COLO829 (cell line): ENCODE measurements around the gene GLTPD2.

ENCODE experiments used
- DNase-seq: peaks from one replicate; pipeline ENCODE4 v3.0.0; 2012; ENCODE audit warnings: low spot score

The GLTPD2 gene

DNA sequence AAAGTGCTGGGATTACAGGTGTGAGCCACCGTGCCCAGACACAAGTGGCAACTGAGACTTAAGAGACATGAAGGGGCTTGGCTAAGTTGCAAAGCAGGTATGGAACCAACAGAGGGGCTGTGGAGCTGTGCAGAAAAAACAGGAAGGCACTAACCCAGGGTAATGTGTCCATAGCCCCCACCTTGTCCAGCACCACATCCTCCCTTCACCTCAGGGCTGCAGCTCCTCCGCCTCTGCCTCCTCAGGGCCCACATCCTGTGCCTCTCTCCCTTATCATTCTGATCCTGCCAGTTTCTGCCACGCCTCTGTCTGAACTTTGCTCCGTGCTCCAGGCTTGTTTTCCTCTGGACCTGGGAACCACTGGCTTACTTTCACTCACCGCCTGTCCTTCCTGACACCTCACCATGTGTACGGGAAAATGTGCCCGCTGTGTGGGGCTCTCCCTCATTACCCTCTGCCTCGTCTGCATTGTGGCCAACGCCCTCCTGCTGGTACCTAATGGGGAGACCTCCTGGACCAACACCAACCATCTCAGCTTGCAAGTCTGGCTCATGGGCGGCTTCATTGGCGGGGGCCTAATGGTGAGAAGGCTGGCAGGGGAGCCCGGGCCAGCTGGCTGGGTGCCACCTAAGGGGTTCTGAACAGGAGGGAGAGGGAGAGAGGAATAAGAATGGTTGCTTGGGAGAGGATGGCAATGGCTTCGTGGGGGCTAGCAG lies 17.1 kb upstream of the GLTPD2 start, which contains the start of gene TM4SF5:
Gene TM4SF5 (plus strand): TSS at position 368 of the 716 bp plus-strand sequence. CDS start 37 bp downstream, at position 405.
- no peak for DNase-seq

DNA sequence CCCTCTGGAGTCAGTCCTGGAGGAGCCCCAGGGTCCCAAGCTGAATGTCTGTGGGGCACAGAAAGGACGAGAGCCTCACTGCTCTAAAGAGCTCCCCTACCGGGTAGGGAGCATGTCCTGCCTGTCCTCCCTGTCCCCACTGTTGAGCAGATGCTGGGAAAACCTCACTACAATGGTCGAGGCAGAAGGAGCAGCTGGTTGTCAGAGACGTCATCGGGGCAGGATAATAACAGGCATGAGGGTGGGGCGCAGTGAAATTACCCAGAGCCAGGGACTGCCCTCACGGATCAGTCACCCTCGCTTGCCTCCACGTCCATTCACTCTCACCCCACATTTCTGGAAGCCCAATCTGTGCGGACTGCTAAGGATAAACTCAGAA lies 16.5 kb upstream of the GLTPD2 start:
- no peak for DNase-seq

DNA sequence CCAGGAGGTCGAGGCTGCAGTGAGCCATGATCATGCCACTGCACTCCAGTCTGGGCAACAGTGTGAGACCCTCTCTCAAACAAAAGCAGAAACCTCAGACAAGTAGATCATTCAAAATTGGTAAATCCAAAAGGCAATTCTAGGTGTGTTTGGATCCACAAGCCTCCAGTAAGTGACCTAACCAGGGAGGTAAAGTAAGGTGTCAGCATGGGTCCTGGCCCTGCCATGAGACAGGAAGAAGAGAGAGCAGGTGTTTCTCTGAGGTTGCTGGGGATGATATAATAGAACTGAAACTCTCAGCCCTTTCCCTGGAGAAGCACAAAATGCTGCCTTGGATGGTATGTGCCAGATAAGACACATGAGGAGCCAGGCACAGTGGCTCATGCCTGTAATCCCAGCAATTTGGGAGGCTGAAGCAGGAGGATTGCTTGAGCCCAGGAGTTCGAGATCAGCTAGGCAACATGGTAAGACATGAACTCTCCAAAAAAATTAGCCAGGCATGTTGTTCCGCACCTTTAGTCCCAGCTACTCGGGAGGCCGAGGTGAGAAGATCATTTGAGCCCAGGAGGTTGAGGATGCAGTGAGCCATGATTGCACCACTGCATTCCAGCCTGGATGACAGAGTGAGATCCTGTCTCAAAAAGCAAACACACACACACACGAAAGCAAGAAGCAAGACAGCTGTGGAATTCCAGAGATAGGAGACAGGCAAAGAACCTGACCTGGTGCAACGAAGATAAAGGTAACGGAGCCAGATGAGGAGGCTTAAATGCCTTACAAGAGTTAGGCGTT lies 10.6 kb upstream of the GLTPD2 start:
- no peak for DNase-seq

DNA sequence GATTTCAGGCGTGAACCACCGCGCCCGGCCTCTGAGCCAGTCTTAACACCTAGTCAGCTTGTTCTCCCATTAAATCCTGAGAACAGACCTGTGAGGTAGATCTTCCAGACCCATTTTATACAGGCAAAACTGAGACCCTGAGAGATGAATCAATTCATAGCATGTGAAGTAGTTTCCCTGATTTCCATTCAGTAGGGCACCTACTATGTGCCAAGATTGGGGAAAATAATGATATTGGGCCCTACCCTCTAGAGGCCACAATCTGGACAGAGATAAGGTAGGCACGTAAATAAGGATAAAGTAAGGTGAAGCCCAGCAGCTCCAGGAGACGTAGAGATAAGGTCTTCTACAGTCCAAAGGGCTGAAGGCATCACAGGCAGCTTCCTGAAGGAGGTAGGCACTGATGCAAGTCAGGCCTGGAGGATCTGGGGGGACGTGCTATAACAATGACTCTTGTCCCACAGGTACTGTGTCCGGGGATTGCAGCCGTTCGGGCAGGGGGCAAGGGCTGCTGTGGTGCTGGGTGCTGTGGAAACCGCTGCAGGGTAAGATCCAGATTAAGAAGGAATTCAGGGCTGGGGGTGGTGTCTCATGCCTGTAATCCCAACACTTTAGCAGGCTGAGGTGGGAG lies 8.3 kb upstream of the GLTPD2 start:
- no peak for DNase-seq

DNA sequence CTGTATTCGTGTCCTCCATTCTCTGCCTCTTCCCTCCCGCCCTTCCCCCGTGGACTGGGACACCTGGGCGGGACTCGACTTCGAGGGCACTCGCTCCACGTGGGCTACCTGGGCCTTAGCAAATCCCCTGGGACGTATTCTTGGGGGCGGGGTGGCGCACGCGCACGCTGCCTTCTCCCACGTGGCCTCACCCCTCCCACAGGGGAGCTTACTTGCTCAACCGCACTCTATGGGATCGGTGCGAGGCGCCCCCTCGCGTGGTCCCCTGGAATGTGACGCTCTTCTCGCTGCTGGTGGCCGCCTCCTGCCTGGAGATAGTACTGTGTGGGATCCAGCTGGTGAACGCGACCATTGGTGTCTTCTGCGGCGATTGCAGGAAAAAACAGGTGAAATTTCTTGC lies 6.1 kb upstream of the GLTPD2 start:
- no peak for DNase-seq

DNA sequence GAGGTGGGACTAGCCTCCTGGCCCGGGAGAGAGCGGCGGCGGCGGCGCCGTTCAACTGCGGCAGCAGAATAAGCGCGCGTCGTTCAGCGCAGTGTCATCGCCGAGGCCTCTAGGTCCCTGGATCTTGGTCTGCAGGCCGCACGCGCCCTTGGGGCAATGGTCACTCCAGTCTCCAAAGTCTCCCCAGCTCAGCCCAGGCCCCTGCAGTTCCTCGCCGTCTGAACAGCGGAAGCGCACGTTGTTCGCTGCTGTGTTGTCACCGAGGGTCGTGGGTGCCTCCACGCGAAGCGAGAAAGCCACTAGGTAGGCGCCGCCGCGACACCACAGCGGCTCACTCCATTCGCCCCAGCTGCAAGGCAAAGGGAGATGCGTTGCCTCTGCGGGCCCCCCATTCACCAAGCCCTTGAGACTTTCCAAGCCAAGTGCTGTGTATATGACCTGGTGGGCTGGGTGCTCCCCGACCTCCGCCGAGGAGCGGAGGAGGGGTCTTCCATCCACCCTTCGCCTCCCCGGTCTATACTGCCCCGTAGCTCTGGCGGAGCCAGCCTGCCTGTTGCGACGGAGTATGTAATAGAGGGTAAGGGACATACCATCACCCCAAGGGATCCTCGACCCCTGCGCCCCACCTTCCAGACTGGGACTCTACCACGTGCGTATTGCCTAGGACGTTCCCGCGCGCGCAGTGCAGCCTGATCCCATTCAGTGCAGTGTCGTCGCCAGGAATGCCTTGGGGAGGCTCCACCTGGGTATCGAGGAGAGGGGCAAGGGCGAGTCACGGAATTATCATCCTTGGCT lies 3.3 kb upstream of the GLTPD2 start:
- DNase-seq, result no peak

DNA sequence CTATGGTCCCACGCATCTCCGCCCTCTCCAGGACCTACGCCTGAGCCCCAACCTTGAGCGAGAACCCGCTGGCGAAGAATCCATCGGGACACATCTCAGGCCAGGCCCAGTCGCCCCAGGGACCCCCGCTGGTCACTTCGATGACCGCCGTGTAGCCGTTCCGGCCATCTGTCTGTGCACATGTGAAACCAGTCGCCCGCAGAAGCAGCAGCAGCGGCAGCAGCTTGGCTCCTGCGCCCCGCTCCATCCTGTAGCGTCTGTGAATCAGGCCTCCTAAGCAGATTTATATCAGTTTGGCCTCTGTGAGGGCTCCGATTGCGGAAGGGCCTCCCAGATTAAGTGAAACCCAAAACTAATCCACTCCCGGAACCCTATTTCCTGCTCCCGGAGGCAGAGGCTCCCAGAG lies 2.7 kb upstream of the GLTPD2 start, which contains the start of gene VMO1:
Gene VMO1 (minus strand): TSS at position 259 of the 406 bp plus-strand sequence. CDS start 12 bp downstream, at position 247.
- no peak for DNase-seq

DNA sequence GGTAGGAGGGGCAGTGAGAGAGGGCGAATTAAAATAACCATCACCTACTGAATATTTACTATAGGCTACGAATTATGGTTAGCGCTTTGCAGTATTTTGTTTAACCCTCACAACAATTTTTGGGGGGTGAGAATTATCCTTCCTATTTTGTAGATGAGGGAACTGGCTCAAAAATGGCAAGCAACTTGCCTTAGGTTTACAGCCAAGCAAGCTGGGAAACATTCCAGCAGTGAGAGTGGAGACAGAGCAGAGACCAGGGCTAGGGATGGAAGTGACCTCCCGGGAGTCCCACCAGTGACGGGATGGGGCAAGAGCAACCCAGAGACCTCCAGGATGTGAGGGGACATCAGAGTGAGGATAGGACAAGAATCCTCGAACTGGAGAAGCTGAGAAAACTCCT lies 2.2 kb upstream of the GLTPD2 start:
- no peak for DNase-seq

DNA sequence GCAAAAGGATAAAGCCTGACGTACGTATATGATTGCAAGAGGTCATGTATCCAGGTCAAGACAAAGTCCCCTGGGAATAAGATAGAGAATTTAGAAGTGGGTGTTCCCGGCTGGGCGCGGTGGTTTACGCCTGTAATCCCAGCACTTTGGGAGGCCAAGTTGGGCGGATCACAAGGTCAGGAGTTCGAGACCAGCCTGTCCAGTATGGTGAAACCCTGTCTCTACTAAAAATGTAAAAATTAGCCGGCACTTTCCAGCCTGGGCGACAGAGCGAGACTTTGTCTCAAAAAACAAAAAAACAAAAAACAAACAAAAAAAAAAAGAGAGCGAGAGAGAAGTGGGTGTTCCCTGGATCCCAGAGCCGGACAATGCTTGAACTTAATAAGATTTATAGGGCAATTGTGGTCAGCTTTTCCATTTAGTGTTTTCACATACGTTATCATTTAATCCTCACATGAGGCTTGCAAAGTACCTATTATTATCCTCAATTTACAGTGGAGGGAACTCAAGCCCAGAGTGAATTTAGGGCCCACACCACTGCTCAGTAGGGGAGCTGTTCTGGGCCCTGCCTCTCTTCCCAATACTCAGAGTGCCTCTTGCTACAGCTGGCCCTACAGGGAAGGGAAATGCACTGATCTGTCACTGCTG lies 481 bp upstream of the GLTPD2 start:
- DNase-seq, result no peak

DNA sequence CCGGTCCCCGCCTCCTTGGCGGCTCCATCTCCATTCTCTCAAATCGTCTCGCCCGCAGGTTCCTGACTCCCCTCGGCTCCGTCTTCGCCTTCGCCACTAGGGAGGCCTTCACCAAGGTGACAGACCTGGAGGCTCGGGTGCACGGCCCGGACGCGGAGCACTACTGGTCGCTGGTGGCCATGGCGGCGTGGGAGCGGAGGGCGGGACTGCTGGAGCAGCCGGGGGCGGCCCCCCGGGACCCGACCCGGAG lies 862 bp downstream of the GLTPD2 start:
- DNase-seq, result no peak

DNA sequence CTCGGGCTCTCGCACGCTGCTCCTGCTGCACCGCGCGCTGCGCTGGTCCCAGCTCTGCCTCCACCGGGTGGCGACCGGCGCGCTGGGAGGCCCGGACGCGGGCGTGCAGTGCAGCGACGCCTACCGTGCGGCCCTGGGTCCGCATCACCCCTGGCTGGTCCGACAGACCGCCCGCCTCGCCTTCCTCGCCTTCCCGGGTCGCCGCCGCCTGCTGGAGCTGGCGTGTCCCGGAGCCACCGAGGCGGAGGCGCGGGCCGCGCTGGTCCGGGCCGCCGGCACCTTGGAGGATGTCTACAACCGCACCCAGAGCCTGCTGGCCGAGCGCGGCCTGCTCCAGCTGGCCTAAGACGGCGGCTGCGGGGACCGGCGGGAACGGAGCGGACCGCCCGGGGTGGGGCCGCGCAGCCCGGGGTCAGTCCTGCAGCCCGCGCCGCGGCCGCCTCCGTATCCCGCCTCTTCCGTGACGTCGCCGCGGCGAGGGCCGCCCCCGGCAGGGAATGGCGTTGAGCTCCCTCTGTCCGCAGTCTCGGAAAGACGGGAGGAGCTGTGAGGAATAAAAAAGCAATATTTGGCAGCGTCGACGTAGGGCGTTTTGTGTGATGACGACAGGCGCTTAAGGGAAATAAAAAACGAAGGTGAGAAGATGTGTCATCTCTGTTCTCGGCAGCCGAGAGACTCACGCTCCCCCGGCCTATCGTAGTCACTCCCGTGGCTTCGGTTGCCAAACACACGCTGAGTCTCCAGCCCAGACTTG lies 1.4 kb downstream of the GLTPD2 start:
- DNase-seq, result peak; percentile 84

DNA sequence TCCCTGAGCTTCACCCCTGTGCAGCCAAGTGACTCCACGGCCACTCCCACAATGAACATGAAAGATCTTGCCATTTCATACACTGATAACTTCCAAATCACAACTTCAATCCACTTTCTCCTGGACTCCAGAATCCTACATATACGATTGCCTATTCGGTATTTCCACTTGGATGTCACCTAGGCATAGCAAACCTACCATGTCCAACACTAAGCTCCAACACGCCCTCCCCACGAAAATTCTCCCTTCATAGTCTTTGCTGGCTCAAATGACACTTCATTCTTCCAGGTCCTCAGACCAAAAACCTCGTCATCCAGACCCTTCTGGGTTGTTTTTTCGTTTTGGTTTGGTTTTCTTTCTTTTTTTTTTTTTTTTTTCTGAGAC lies 1.9 kb downstream of the GLTPD2 start:
- DNase-seq, result no peak

DNA sequence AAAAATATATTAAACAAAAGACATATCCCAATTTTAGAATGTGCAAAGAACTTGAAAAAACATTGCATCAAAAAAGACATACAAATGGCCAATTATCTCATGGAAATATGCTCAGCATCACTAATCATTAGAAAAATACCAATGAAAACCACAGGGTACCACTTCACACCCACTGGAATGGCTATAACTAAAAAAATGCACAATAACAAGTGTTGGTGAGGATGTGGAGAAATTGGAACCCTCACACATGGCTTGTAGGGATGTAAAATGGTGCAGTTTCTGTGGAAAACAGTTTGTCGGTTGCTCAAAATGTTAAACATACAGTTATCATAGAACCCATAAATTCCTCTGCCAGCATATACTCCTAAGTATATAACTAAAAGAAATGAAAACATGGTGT lies 6.4 kb downstream of the GLTPD2 start:
- no peak for DNase-seq

DNA sequence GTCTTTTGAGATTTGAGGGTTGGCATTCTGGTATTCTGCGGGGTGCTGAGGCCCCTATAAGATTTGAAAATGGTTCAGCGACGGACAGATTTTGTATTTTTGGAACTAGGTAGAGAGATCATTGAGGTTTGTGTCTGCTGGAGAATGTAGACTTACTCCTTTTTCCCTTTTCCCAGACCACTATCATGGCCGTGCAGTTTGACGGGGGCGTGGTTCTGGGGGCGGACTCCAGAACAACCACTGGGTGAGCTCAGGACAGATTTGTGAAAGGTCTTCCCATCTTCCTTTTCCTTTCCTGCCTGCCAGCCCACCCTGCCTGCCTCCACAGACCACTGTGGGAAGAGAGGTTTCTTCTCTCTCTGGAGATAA lies 7.8 kb downstream of the GLTPD2 start:
- peak; percentile 63 for DNase-seq

DNA sequence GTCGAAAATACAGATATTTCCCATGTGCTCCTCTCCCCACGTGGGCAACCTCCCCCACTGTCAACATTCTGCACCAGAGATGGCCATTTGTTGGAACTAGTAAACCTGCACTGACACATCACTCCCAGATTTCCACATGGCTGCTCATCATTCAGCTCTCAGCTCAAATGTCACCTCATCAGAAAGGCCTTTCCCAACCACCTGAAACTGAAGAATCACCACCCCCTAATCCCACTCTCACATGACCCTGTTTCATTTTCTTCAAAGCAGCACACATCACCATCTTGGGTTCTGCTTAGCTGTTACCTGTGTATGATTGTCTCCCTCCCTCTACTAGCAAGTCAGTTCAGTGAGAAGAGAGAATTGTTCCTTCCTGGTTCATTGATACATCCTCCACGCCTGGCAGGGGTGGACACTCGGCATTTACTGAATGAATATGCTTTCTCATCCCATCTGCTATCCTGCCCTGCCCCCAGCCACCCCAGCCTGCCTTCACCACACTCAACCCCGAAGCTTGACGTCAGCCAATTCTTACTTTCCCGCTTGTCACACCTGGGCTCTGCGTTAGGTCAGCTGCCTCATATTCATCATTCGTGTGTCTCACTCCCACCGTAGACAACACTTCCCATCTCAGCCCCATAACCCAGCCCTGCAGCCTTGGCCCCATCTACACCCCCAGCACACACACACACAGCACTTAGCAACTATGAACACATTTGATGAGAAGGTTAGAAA lies 11.9 kb downstream of the GLTPD2 start:
- DNase-seq, result no peak

DNA sequence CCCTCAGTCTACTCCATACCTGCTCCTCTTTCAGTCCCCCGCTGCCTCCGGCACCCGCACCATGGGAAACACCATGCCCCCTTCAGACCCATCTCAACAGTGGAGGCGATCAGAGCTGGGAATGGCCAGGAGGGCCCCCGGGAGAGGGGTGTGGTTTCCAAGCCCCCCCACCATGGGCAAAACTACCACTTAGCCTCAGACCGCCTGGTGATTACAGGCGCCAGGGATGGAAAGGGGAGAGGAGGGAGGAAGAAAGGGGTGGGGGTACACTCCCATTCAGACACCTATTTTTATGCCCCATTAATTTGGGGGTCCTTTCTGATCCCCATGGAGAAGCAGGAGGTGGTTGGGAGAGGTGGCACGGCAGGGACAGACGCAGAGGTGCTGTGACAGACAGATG lies 13.5 kb downstream of the GLTPD2 start, which contains the start of gene C17orf114:
Gene C17orf114 (minus strand): TSS at position 101 of the 400 bp plus-strand sequence.
- no peak for DNase-seq

DNA sequence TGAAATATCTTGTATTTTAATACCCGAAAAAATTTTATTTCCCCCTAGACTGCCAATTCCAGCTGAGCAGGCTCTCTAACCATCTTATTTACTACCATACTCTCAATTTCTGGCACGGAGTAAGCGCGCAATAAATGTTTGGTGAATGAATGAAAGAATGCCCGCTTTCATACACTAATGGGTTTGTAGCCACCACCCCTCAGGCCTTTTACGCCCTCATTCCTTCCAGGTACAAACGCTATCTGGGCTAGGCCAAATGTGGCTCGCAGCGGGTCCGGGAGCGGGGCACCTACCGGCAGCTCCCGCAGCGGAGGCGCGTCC lies 17.7 kb downstream of the GLTPD2 start:
- peak; percentile 59 for DNase-seq

DNA sequence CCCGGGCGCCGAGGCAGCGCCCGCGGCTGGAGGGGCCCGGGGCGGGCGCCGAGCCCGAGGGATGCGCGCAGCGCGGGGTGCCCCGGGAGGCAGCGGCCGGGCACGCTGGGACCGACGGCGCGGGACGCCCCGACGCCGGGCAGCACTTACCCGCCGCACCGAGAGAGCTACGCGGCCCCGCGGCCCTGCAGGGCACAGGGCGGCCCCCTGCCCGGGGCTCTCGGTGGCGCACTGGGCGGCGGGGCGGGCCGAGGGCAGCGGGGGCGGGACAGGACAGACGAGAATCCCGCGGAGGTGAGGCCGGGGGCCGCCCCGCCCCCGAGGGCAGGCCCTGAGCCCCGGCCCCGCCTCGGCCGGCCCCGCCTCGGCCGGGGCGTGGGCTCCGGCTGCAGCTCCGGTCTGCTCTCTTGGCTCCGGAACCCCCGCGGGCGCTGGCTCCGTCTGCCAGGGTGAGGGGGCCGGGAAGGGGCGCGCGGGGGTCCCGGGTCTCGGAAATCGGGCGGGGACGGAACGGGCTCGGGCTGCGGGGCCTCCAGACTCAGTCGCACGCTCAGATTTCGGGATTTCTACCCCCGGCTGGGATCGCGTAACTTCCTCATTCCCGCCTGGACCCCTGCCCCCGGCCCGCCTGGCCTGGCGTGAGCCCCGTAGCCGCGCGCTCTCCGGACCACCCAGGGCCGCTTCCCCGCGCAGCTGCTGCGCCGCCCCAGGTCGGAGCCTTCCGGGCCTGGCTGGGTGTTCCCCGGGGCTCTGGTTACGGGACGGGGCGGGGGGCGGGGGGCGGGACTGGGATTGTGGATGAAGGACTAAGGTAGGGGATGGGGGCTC lies 18.2 kb downstream of the GLTPD2 start, which contains the start of gene PLD2:
Gene PLD2 (plus strand): TSS at position 376 of the 828 bp plus-strand sequence. CDS start 621 bp downstream, outside the sequence.
- DNase-seq, result peak; percentile 92

DNA sequence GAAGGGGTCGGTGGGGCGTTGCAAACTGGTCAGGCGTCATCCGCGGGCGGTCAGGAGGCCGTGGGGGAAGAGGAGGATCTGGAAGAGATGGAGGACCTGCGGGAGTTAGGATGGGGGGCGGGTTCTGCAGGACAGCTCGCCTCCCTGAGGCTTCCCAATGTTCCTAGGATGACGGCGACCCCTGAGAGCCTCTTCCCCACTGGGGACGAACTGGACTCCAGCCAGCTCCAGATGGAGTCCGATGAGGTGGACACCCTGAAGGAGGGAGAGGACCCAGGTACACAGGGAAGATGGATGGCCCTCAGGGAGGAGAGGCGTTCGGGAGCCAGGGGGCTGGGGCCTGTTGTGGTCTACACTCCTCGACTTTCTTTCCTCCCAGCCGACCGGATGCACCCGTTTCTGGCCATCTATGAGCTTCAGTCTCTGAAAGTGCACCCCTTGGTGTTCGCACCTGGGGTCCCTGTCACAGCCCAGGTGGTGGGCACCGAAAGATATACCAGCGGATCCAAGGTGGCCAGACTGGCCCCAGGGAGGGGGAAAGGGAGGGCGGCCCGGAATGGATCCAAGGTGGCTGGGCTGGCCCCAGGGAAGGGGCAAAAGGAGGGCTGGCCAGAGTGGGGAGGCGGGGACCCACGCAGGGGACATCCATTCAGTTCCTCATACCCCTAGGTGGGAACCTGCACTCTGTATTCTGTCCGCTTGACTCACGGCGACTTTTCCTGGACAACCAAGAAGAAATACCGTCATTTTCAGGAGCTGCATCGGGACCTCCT lies 19.0 kb downstream of the GLTPD2 start:
- no peak for DNase-seq
